ENCODE data around the gene CC2D1A. TPM values are rescaled to one million over a fixed set of nuclear protein-coding genes. Genes with fewer than 3 reads are reported as not detected.

Gene CC2D1A
- total and polyA plus RNA-seq, 4 donors, result 19.3 to 39.5 (median 29.4) TPM

DNA sequence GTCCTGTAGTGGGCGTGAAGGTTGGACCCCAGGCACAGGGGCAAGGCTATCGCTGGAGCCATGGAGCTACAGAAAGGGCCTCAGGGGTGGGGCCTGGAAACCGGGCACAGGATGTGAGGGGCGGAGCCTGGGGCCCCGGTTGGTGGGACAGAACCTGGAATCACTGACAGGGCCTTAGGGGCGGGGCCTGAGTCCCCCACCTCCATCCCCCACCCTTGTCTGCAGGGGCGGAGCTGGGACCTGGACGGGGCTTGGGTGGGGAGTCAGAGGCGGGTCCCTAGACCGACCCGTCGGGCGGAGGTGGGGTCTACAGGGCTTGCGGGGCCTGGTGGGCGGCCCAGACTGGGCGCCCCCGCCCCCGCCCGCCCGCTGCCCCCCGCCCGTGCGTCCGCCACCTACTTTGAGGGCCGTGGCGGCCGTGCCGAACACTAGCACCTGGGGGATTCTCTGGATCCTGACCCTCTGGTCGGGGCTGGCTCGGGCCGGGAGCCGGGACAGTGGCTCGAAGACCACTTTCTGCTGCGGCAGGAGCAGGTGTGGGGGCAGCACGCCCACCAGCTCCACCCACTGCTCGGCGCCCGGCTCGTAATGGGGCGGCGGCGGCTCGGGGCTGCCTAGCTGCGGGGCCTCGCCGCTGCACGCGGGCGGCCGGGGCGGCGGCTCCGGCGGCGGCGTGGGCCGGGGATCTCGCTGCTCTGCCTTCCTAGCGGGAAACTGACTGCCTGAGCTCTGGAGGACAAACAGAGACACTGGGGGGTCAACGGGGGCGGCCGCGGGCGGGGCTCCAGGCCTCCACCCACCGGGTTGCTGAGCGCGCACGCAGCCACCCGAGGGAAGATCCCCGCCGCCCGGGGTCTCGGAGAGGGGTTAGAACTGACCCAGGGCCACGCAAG is 72.6 kb downstream of the CC2D1A start:
- DNase-seq (peak; percentile 85 to 91 (median 91)), ATAC-seq (ENCODE audit: insufficient read depth, low FRiP score) (peak; percentile 78)
- Histone ChIP-seq H3K27ac (ENCODE audit: low read depth in 1 of 2, low read length in 1 of 2) (peak overlapping the region; percentile 73 to 74), H3K9ac (ENCODE audit: insufficient read depth in 1 of 2, low read length in 2 of 2) (peak overlapping the region in 1 of 2 donors; percentile 16), H3K4me1 (ENCODE audit: control insufficient read depth in 5 of 5, insufficient read depth in 5 of 5, low read length in 5 of 5) (peaks cover 0 to 13% (median 7%) of the 10 kb centered on the region in 5 donors), H3K27me3 (ENCODE audit: control insufficient read depth in 3 of 3, insufficient read depth in 3 of 3, low read length in 2 of 3) (no peaks in the 10 kb centered on the region), H3K4me3 (no peak overlapping the region), H3K36me3 (ENCODE audit: control insufficient read depth in 4 of 4, insufficient read depth in 4 of 4, low read length in 4 of 4) (peaks cover 0 to 25% (median 12%) of the 10 kb centered on the region in 4 donors), H3K9me3 (ENCODE audit: control insufficient read depth in 4 of 4, insufficient read depth in 3 of 4, low read length in 3 of 4) (no peaks in the 10 kb centered on the region)
- TF ChIP-seq, protein P1, sequence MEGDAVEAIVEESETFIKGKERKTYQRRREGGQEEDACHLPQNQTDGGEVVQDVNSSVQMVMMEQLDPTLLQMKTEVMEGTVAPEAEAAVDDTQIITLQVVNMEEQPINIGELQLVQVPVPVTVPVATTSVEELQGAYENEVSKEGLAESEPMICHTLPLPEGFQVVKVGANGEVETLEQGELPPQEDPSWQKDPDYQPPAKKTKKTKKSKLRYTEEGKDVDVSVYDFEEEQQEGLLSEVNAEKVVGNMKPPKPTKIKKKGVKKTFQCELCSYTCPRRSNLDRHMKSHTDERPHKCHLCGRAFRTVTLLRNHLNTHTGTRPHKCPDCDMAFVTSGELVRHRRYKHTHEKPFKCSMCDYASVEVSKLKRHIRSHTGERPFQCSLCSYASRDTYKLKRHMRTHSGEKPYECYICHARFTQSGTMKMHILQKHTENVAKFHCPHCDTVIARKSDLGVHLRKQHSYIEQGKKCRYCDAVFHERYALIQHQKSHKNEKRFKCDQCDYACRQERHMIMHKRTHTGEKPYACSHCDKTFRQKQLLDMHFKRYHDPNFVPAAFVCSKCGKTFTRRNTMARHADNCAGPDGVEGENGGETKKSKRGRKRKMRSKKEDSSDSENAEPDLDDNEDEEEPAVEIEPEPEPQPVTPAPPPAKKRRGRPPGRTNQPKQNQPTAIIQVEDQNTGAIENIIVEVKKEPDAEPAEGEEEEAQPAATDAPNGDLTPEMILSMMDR (IDR thresholded peaks at IDR 0.05; ENCODE audit: control extremely low read depth, extremely low read depth), result no peak
- WGBS, 2 donors, result 6 to 8% methylated on average over 59 to 74 of the region's 74 CpGs

DNA sequence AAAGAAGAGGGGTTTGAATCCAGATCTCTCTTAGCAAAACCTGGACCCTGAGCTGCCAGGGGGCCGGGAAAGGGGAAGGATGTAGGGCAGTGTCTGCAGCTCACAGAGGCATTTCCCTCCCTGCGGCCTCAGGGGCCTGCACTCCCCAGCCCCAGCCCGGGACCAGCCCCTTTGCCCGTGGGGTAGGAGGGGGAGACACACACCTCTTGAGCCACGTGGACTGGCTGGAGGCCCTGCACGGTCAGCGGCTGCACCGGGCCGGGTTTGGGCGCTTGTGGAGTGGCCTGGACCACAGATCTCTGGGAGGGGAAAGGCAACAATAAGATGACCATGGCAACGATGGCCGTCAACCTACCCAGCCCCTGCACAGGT is 73.2 kb downstream of the CC2D1A start:
- WGBS, 2 donors, result 6 to 17% methylated on average over 12 of the region's 12 CpGs
- Histone ChIP-seq H3K4me1 (ENCODE audit: control insufficient read depth in 5 of 5, insufficient read depth in 5 of 5, low read length in 5 of 5) (peaks cover 0 to 13% (median 7%) of the 10 kb centered on the region in 5 donors), H3K27ac (ENCODE audit: low read depth in 1 of 2, low read length in 1 of 2) (peak overlapping the region; percentile 63 to 74), H3K4me3 (no peak overlapping the region), H3K27me3 (ENCODE audit: control insufficient read depth in 3 of 3, insufficient read depth in 3 of 3, low read length in 2 of 3) (no peaks in the 10 kb centered on the region), H3K9me3 (ENCODE audit: control insufficient read depth in 4 of 4, insufficient read depth in 3 of 4, low read length in 3 of 4) (no peaks in the 10 kb centered on the region), H3K36me3 (ENCODE audit: control insufficient read depth in 4 of 4, insufficient read depth in 4 of 4, low read length in 4 of 4) (peaks cover 0 to 26% (median 8%) of the 10 kb centered on the region in 4 donors), H3K9ac (ENCODE audit: insufficient read depth in 1 of 2, low read length in 2 of 2) (peak overlapping the region in 1 of 2 donors; percentile 16)
- DNase-seq (peak; percentile 36 to 55 (median 53)), ATAC-seq (ENCODE audit: insufficient read depth, low FRiP score) (no peak)
- TF ChIP-seq, protein P1 (IDR thresholded peaks at IDR 0.05; ENCODE audit: control extremely low read depth, extremely low read depth), result no peak

DNA sequence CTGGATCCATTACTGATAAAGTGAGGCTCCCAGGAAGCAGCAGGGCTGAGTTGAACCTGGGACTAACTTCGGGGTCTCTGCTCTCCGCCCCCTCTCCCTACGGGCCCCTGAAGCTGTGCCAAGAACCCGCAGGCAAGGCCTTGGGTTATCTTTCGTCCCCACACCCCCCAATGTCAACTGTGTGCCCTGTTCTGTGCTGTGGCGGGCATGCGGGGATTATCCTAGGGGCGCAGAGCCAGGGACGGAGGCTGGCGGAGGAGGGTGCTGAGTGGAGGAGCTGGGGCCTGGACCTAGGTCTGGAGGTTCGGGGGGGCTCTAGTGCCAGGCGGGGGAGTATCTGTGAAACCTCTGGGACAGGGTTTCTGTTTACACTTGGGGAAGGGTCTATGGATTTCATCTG is 73.7 kb downstream of the CC2D1A start:
- ATAC-seq (ENCODE audit: insufficient read depth, low FRiP score) (no peak), DNase-seq (no peak)
- no peaks in the 10 kb centered on the region for H3K27me3 ChIP-seq (ENCODE audit: control insufficient read depth in 3 of 3, insufficient read depth in 3 of 3, low read length in 2 of 3)
- H3K4me1 ChIP-seq (ENCODE audit: control insufficient read depth in 5 of 5, insufficient read depth in 5 of 5, low read length in 5 of 5), result peaks cover 0 to 13% (median 7%) of the 10 kb centered on the region in 5 donors
- TF ChIP-seq, protein P1 (IDR thresholded peaks at IDR 0.05; ENCODE audit: control extremely low read depth, extremely low read depth), result no peak
- H3K4me3 ChIP-seq, result no peak overlapping the region
- peaks cover 0 to 26% (median 7%) of the 10 kb centered on the region in 4 donors for H3K36me3 ChIP-seq (ENCODE audit: control insufficient read depth in 4 of 4, insufficient read depth in 4 of 4, low read length in 4 of 4)
- peak overlapping the region in 1 of 2 donors; percentile 74 for H3K27ac ChIP-seq (ENCODE audit: low read depth in 1 of 2, low read length in 1 of 2)
- H3K9me3 ChIP-seq (ENCODE audit: control insufficient read depth in 4 of 4, insufficient read depth in 3 of 4, low read length in 3 of 4), result no peaks in the 10 kb centered on the region
- 63 to 76% methylated on average over 10 to 12 of the region's 12 CpGs for WGBS, 2 donors
- no peak overlapping the region for H3K9ac ChIP-seq (ENCODE audit: insufficient read depth in 1 of 2, low read length in 2 of 2)

All from lung (tissue), 12 donors.